ENCODE data around the gene PLXNA4. TPM values are rescaled to one million over a fixed set of nuclear protein-coding genes. Genes with fewer than 3 reads are reported as not detected.
"Not testable (repeated sequence)": the region's sequence is repeated elsewhere in the genome, so short reads cannot be mapped to it uniquely, and the experiment has no call there.

The PLXNA4 gene
- total RNA-seq, 1 experiment from 2014 or later, result 0.10 TPM

GRCh38 chr7:132392713-132393112, 183.6 kb downstream of the PLXNA4 start:
- H3K9me3 ChIP-seq (ENCODE audit: control insufficient read depth, insufficient read depth, low read depth, low read length), result no peaks in the 10 kb centered on the region
- peaks cover 2% of the 10 kb centered on the region; the same call in 1 of the 2 replicates for H3K27me3 ChIP-seq (ENCODE audit: control insufficient read depth, insufficient read depth, low read length)
- no peaks in the 10 kb centered on the region for H3K36me3 ChIP-seq (ENCODE audit: control insufficient read depth, insufficient read depth, low read length)
- ChIA-PET CTCF (no interaction called here), POLR2A (no interaction called here)
- BruUV-seq (replicated peaks), result no TSS peak
- no peak for DNase-seq (ENCODE audit: low read depth, low spot score)
- no peaks in the 10 kb centered on the region for H3K4me1 ChIP-seq (ENCODE audit: control insufficient read depth, insufficient read depth, low read length)
- in situ Hi-C loops (cut with HindIII; ENCODE audit: low pct_unique_long_range_greater_than_20kb, low sequenced_read_pairs) (no loop called here), intact Hi-C loops (cut with micrococcal nuclease; ENCODE audit: unreplicated experiment) (no loop called here)
- ATAC-seq, result peak; percentile 48; the same call in 1 of the 2 replicates
- no peak overlapping the region for H3K4me3 ChIP-seq (ENCODE audit: low read depth in 2 of 2, low read length in 2 of 2)
- TF ChIP-seq TCF7L2 (IDR thresholded peaks at IDR 0.05; ENCODE audit: low read depth, low read length), result no peak
- TF ChIP-seq CTCF (IDR thresholded peaks at IDR 0.05), result no peak
- no peak for TF ChIP-seq POLR2AphosphoS5 (IDR thresholded peaks at IDR 0.05; ENCODE audit: low read depth, low read length)
- TF ChIP-seq REST (IDR thresholded peaks at IDR 0.05; ENCODE audit: insufficient read depth in 1 of 2, low read depth in 2 of 2, low read length in 1 of 2), result no peak
- no peak for TF ChIP-seq SIN3A (IDR thresholded peaks at IDR 0.05; ENCODE audit: borderline replicate concordance, insufficient read depth, low read depth, low read length)
- no peak overlapping the region for H3K27ac ChIP-seq (ENCODE audit: low read length)

GRCh38 chr7:132390705-132391104, 185.6 kb downstream of the PLXNA4 start:
- no peak overlapping the region for H3K27ac ChIP-seq (ENCODE audit: low read length)
- in situ Hi-C loops (cut with HindIII; ENCODE audit: low pct_unique_long_range_greater_than_20kb, low sequenced_read_pairs) (no loop called here), intact Hi-C loops (cut with micrococcal nuclease; ENCODE audit: unreplicated experiment) (no loop called here)
- no peaks in the 10 kb centered on the region for H3K9me3 ChIP-seq (ENCODE audit: control insufficient read depth, insufficient read depth, low read depth, low read length)
- TF ChIP-seq TCF7L2 (IDR thresholded peaks at IDR 0.05; ENCODE audit: low read depth, low read length), result no peak
- TF ChIP-seq POLR2AphosphoS5 (IDR thresholded peaks at IDR 0.05; ENCODE audit: low read depth, low read length), result no peak
- no peak for TF ChIP-seq SIN3A (IDR thresholded peaks at IDR 0.05; ENCODE audit: borderline replicate concordance, insufficient read depth, low read depth, low read length)
- DNase-seq (ENCODE audit: low read depth, low spot score), result no peak
- H3K36me3 ChIP-seq (ENCODE audit: control insufficient read depth, insufficient read depth, low read length), result no peaks in the 10 kb centered on the region
- H3K4me1 ChIP-seq (ENCODE audit: control insufficient read depth, insufficient read depth, low read length), result no peaks in the 10 kb centered on the region
- no TSS peak for BruUV-seq (replicated peaks)
- CTCF ChIA-PET, result no interaction called here
- POLR2A ChIA-PET, result no interaction called here
- H3K27me3 ChIP-seq (ENCODE audit: control insufficient read depth, insufficient read depth, low read length), result peaks cover 8% of the 10 kb centered on the region
- no peak for ATAC-seq
- no peak overlapping the region for H3K4me3 ChIP-seq (ENCODE audit: low read depth in 2 of 2, low read length in 2 of 2)

GRCh38 chr7:132390049-132390448, 186.2 kb downstream of the PLXNA4 start:
- H3K9me3 ChIP-seq (ENCODE audit: control insufficient read depth, insufficient read depth, low read depth, low read length); ATAC-seq; in situ Hi-C loops (cut with HindIII; ENCODE audit: low pct_unique_long_range_greater_than_20kb, low sequenced_read_pairs); H3K4me3 ChIP-seq (ENCODE audit: low read depth in 2 of 2, low read length in 2 of 2); H3K27ac ChIP-seq (ENCODE audit: low read length); intact Hi-C loops (cut with micrococcal nuclease; ENCODE audit: unreplicated experiment); CTCF ChIA-PET; H3K4me1 ChIP-seq (ENCODE audit: control insufficient read depth, insufficient read depth, low read length); DNase-seq (ENCODE audit: low read depth, low spot score); POLR2A ChIA-PET; BruUV-seq (replicated peaks); H3K36me3 ChIP-seq (ENCODE audit: control insufficient read depth, insufficient read depth, low read length): not testable (repeated sequence)
- peaks cover 11% of the 10 kb centered on the region for H3K27me3 ChIP-seq (ENCODE audit: control insufficient read depth, insufficient read depth, low read length)

All from Panc1 (cell line).